BLaER1 (cell line): ENCODE results near the gene IGFBPL1.

Source experiments
- H3K27ac ChIP-seq: shearing (Covaris generic); formaldehyde crosslinking; 2 replicates; pipeline ENCODE4 v1.8.1; 2022
- H3K27me3 ChIP-seq: shearing (Covaris generic); formaldehyde crosslinking; 2 replicates; pipeline ENCODE4 v1.8.1; 2022
- H3K36me3 ChIP-seq: shearing (Covaris generic); formaldehyde crosslinking; 2 replicates; pipeline ENCODE4 v1.8.1; 2022
- H3K4me1 ChIP-seq: shearing (Covaris generic); formaldehyde crosslinking; 2 replicates; pipeline ENCODE4 v1.8.1; 2022
- H3K4me2 ChIP-seq: shearing (Covaris generic); formaldehyde crosslinking; 2 replicates; pipeline ENCODE4 v1.8.1; 2022
- H3K4me3 ChIP-seq: shearing (Covaris generic); formaldehyde crosslinking; 2 replicates; pipeline ENCODE4 v1.8.1; 2022
- H3K9ac ChIP-seq: shearing (Covaris generic); formaldehyde crosslinking; 2 replicates; pipeline ENCODE4 v1.8.1; 2022
- H3K9me3 ChIP-seq: shearing (Covaris generic); formaldehyde crosslinking; 2 replicates; pipeline ENCODE4 v1.8.1; 2022
- H4K20me1 ChIP-seq: shearing (Covaris generic); formaldehyde crosslinking; 2 replicates; pipeline ENCODE4 v1.8.1; 2022
- Cebpa-rat ChIP-seq: shearing (Covaris generic); IDR thresholded peaks from 2 replicates; pipeline ENCODE4 v1.8.1; 2022

IGFBPL1 gene

GRCh38 chr9:38390851-38391250 lies 33.4 kb downstream of the IGFBPL1 start:
- H3K9ac ChIP-seq: no peak overlapping the region

GRCh38 chr9:38390442-38390841 lies 33.8 kb downstream of the IGFBPL1 start:
- Histone ChIP-seq H3K36me3 (peaks cover 6% of the 10 kb centered on the region), H3K4me1 (peaks cover 23% of the 10 kb centered on the region), H3K27ac (no peak overlapping the region), H3K27me3 (no peaks in the 10 kb centered on the region), H3K9me3 (peaks cover 7% of the 10 kb centered on the region), H4K20me1 (no peaks in the 10 kb centered on the region), H3K4me3 (no peak overlapping the region), H3K9ac (no peak overlapping the region), H3K4me2 (no peak overlapping the region)
- TF ChIP-seq Cebpa-rat: no peak

More at GRCh38 chr9:38390851-38391250, 33.4 kb downstream of the IGFBPL1 start:
- no peak for TF ChIP-seq Cebpa-rat
- H3K4me1 ChIP-seq: peaks cover 23% of the 10 kb centered on the region
- no peak overlapping the region for H3K4me2 ChIP-seq
- no peak overlapping the region for H3K4me3 ChIP-seq
- peaks cover 10% of the 10 kb centered on the region for H3K36me3 ChIP-seq
- H3K9me3 ChIP-seq: peaks cover 3% of the 10 kb centered on the region
- no peaks in the 10 kb centered on the region for H3K27me3 ChIP-seq
- 0 out of 2 replicates have a peak, but pooled peaks cover 4% of the 10 kb centered on the region for H4K20me1 ChIP-seq
- no peak overlapping the region for H3K27ac ChIP-seq

- Histone ChIP-seq H3K27me3 (no peaks in the 10 kb centered on the region), H4K20me1 (no peaks in the 10 kb centered on the region), H3K36me3 (no peaks in the 10 kb centered on the region), H3K4me2 (no peak overlapping the region), H3K9me3 (peaks cover 18% of the 10 kb centered on the region), H3K27ac (no peak overlapping the region), H3K4me3 (no peak overlapping the region), H3K4me1 (peaks cover 17% of the 10 kb centered on the region), H3K9ac (no peak overlapping the region)
- TF ChIP-seq Cebpa-rat: no peak
Measured at GRCh38 chr9:38389313-38389712, 34.9 kb downstream of the IGFBPL1 start.

- peaks cover 23% of the 10 kb centered on the region for H3K9me3 ChIP-seq
- no peak for TF ChIP-seq Cebpa-rat
- H3K4me3 ChIP-seq: no peak overlapping the region
- H3K4me2 ChIP-seq: no peak overlapping the region
- H3K9ac ChIP-seq: no peak overlapping the region
- H3K36me3 ChIP-seq: no peaks in the 10 kb centered on the region
- no peaks in the 10 kb centered on the region for H4K20me1 ChIP-seq
- no peaks in the 10 kb centered on the region for H3K27me3 ChIP-seq
- no peak overlapping the region for H3K27ac ChIP-seq
- peaks cover 9% of the 10 kb centered on the region for H3K4me1 ChIP-seq
Measured at GRCh38 chr9:38388283-38389223, 35.7 kb downstream of the IGFBPL1 start.

- Histone ChIP-seq H3K4me3 (no peak overlapping the region), H3K9me3 (peaks cover 23% of the 10 kb centered on the region), H3K4me1 (0 out of 2 replicates have a peak, but pooled peaks cover 4% of the 10 kb centered on the region), H3K27ac (no peak overlapping the region), H3K27me3 (no peaks in the 10 kb centered on the region), H4K20me1 (no peaks in the 10 kb centered on the region), H3K4me2 (no peak overlapping the region), H3K9ac (no peak overlapping the region), H3K36me3 (no peaks in the 10 kb centered on the region)
- no peak for TF ChIP-seq Cebpa-rat
Measured at GRCh38 chr9:38387751-38388150, 36.5 kb downstream of the IGFBPL1 start.

GRCh38 chr9:38387066-38387465 lies 37.2 kb downstream of the IGFBPL1 start:
- Histone ChIP-seq H3K27ac (no peak overlapping the region), H3K9ac (no peak overlapping the region), H3K27me3 (no peaks in the 10 kb centered on the region), H3K36me3 (no peaks in the 10 kb centered on the region), H4K20me1 (no peaks in the 10 kb centered on the region), H3K4me3 (no peak overlapping the region), H3K4me1 (0 out of 2 replicates have a peak, but pooled peaks cover 2% of the 10 kb centered on the region), H3K4me2 (no peak overlapping the region), H3K9me3 (peaks cover 23% of the 10 kb centered on the region)
- no peak for TF ChIP-seq Cebpa-rat

- H3K4me1 ChIP-seq: no peaks in the 10 kb centered on the region
- peaks cover 23% of the 10 kb centered on the region for H3K9me3 ChIP-seq
- H3K27me3 ChIP-seq: no peaks in the 10 kb centered on the region
- TF ChIP-seq Cebpa-rat: no peak
- no peak overlapping the region for H3K4me2 ChIP-seq
- H4K20me1 ChIP-seq: no peaks in the 10 kb centered on the region
- H3K27ac ChIP-seq: no peak overlapping the region
- H3K4me3 ChIP-seq: no peak overlapping the region
- no peaks in the 10 kb centered on the region for H3K36me3 ChIP-seq
- no peak overlapping the region for H3K9ac ChIP-seq
Measured at GRCh38 chr9:38386319-38386895, 37.8 kb downstream of the IGFBPL1 start.

GRCh38 chr9:38385896-38386295 lies 38.4 kb downstream of the IGFBPL1 start:
- no peaks in the 10 kb centered on the region for H4K20me1 ChIP-seq
- H3K9me3 ChIP-seq: peaks cover 23% of the 10 kb centered on the region
- H3K4me3 ChIP-seq: no peak overlapping the region
- H3K4me2 ChIP-seq: no peak overlapping the region
- H3K36me3 ChIP-seq: no peaks in the 10 kb centered on the region
- H3K4me1 ChIP-seq: no peaks in the 10 kb centered on the region
- no peak overlapping the region for H3K27ac ChIP-seq
- no peaks in the 10 kb centered on the region for H3K27me3 ChIP-seq
- no peak overlapping the region for H3K9ac ChIP-seq
- no peak for TF ChIP-seq Cebpa-rat

- no peak overlapping the region for H3K27ac ChIP-seq
- no peak for TF ChIP-seq Cebpa-rat
- H3K27me3 ChIP-seq: no peaks in the 10 kb centered on the region
- H3K4me1 ChIP-seq: no peaks in the 10 kb centered on the region
- H4K20me1 ChIP-seq: no peaks in the 10 kb centered on the region
- peaks cover 23% of the 10 kb centered on the region for H3K9me3 ChIP-seq
- H3K9ac ChIP-seq: no peak overlapping the region
- H3K4me2 ChIP-seq: no peak overlapping the region
- no peak overlapping the region for H3K4me3 ChIP-seq
- no peaks in the 10 kb centered on the region for H3K36me3 ChIP-seq
Measured at GRCh38 chr9:38384990-38385848, 39.0 kb downstream of the IGFBPL1 start.
